Endodermal cell (in vitro differentiated cells): ENCODE measurements around the gene SCUBE3. TPM values are rescaled to one million over a fixed set of nuclear protein-coding genes. Genes with fewer than 3 reads are reported as not detected.

Experiments used
- DNase-seq: peaks from one replicate; pipeline ENCODE4 v3.0.0-alpha.2; 2017
- H3K27ac ChIP-seq: 2 replicates; pipeline ENCODE4 v1.5.1; 2013; ENCODE audit warnings: mild to moderate bottlenecking, low read depth, low read length, moderate library complexity
- H3K27me3 ChIP-seq: 2 replicates; pipeline ENCODE4 v1.6.1; 2013; ENCODE audit warnings: mild to moderate bottlenecking, low read length, moderate library complexity; ENCODE audit not compliant: insufficient read depth, control insufficient read depth, poor library complexity, severe bottlenecking
- H3K36me3 ChIP-seq: 2 replicates; pipeline ENCODE4 v1.7.0; 2013; ENCODE audit warnings: mild to moderate bottlenecking, low read length, moderate library complexity; ENCODE audit not compliant: control insufficient read depth, insufficient read depth
- H3K4me1 ChIP-seq: one replicate; pipeline ENCODE4 v1.7.0; 2013; ENCODE audit warnings: low read length; ENCODE audit not compliant: control insufficient read depth, insufficient read depth
- H3K4me3 ChIP-seq: 2 replicates; pipeline ENCODE4 v1.5.1; 2013; ENCODE audit warnings: mild to moderate bottlenecking, low read length, moderate library complexity
- H3K9ac ChIP-seq: 2 replicates; pipeline ENCODE4 v1.6.1; 2013; ENCODE audit warnings: mild to moderate bottlenecking, low read length, moderate library complexity; ENCODE audit not compliant: poor library complexity, severe bottlenecking; ENCODE audit errors: extremely low read depth
- H3K9me3 ChIP-seq: 2 replicates; pipeline ENCODE4 v1.6.1; 2013; ENCODE audit warnings: mild to moderate bottlenecking, low read length, moderate library complexity; ENCODE audit not compliant: control insufficient read depth
- H3K27ac Mint-ChIP-seq: 2 replicates; pipeline ENCODE4 v1.8.0; 2020; ENCODE audit warnings: mixed read lengths
- H3K27me3 Mint-ChIP-seq: 2 replicates; pipeline ENCODE4 v1.8.0; 2021; ENCODE audit warnings: mild to moderate bottlenecking, mixed read lengths; ENCODE audit not compliant: insufficient read depth
- H3K36me3 Mint-ChIP-seq: 2 replicates; pipeline ENCODE4 v1.8.0; 2020; ENCODE audit warnings: low read depth, mixed read lengths
- H3K4me1 Mint-ChIP-seq: 2 replicates; pipeline ENCODE4 v1.8.0; 2020; ENCODE audit warnings: mixed read lengths
- H3K4me3 Mint-ChIP-seq: 2 replicates; pipeline ENCODE4 v1.8.0; 2020; ENCODE audit warnings: mild to moderate bottlenecking, moderate library complexity, mixed read lengths
- H3K9me3 Mint-ChIP-seq: 2 replicates; pipeline ENCODE4 v1.8.0; 2020; ENCODE audit warnings: mild to moderate bottlenecking, mixed read lengths
- CTCF ChIP-seq: fragments of 200-600 bp; sonication (generic); conservative IDR thresholded peaks from 2 replicates; pipeline ENCODE4 v1.5.0; 2021; ENCODE audit warnings: antibody characterized with exemption, mild to moderate bottlenecking
- WGBS, 2 experiments: methylation state at CpG; one replicate each; pipeline versions ENCODE4 v1.1.5 to v1.1.7; 2013; ENCODE audit warnings: missing lambda C conversion rate in 2 of 2, mixed read lengths in 1 of 2; ENCODE audit not compliant: insufficient coverage in 1 of 2, insufficient read length in 1 of 2; 5-methylcytosine and 5-hydroxymethylcytosine counted together
- total RNA-seq, 2 donors: library from RNA; stranded (reverse); fragmentation: NEBNext Ultra II Directional in 1 of 2; extraction: Animal tissue kit (Norgen Biotek cat#: 25700) in 1 of 2; gene quantifications; 2 replicates in 1 of 2; 3 replicates in 1 of 2; pipeline ENCODE4 v1.2.1, GENCODE V29; 2021

The SCUBE3 gene
- total RNA-seq, 2 donors from 2014 or later: 0.27 to 0.86 TPM

GRCh38 chr6:35209622-35210247 lies 4.0 kb upstream of the SCUBE3 start:
- Histone ChIP-seq H3K9ac (no peak overlapping the region), H3K36me3 (no peaks in the 10 kb centered on the region), H3K9me3 (no peaks in the 10 kb centered on the region), H3K4me3 (no peak overlapping the region), H3K4me1 (peaks cover 3% of the 10 kb centered on the region), H3K27ac (no peak overlapping the region), H3K27me3 (peaks cover 87% of the 10 kb centered on the region)
- Mint-ChIP-seq H3K27me3 (peaks cover 96% of the 10 kb centered on the region), H3K9me3 (no peaks in the 10 kb centered on the region), H3K36me3 (no peaks in the 10 kb centered on the region), H3K27ac (no peak overlapping the region), H3K4me1 (peaks cover 6% of the 10 kb centered on the region), H3K4me3 (no peak overlapping the region)
- TF ChIP-seq CTCF: no peak
- DNase-seq: no peak
- WGBS, 2 experiments: 78 to 89% methylated on average over 2 of the region's 2 CpGs

GRCh38 chr6:35213298-35213791 lies 411 bp upstream of the SCUBE3 start:
- Histone ChIP-seq H3K4me1 (peaks cover 20% of the 10 kb centered on the region), H3K4me3 (peak overlapping the region; percentile 79), H3K36me3 (no peaks in the 10 kb centered on the region), H3K9me3 (no peaks in the 10 kb centered on the region), H3K9ac (peak overlapping the region; percentile 32), H3K27me3 (peaks cover 80% of the 10 kb centered on the region), H3K27ac (peak overlapping the region; percentile 76)
- DNase-seq: peak; percentile 89
- TF ChIP-seq CTCF: no peak
- Mint-ChIP-seq H3K27ac (no peak overlapping the region), H3K27me3 (peaks cover 92% of the 10 kb centered on the region), H3K9me3 (no peaks in the 10 kb centered on the region), H3K4me1 (peaks cover 37% of the 10 kb centered on the region), H3K36me3 (no peaks in the 10 kb centered on the region), H3K4me3 (peak overlapping the region; percentile 57)
- 0 to 5% methylated on average over 15 to 51 of the region's 51 CpGs for WGBS, 2 experiments

- peak; percentile 54 for DNase-seq
- 2 to 21% methylated on average over 6 to 16 of the region's 18 CpGs for WGBS, 2 experiments
- Histone ChIP-seq H3K36me3 (no peaks in the 10 kb centered on the region), H3K4me1 (peaks cover 20% of the 10 kb centered on the region), H3K9me3 (no peaks in the 10 kb centered on the region), H3K27me3 (peaks cover 63% of the 10 kb centered on the region), H3K27ac (no peak overlapping the region), H3K4me3 (peak overlapping the region; percentile 79), H3K9ac (no peak overlapping the region)
- Mint-ChIP-seq H3K36me3 (no peaks in the 10 kb centered on the region), H3K9me3 (no peaks in the 10 kb centered on the region), H3K4me1 (peaks cover 37% of the 10 kb centered on the region), H3K4me3 (peak overlapping the region; percentile 57), H3K27ac (no peak overlapping the region), H3K27me3 (peaks cover 89% of the 10 kb centered on the region)
- TF ChIP-seq CTCF: no peak
Observed at GRCh38 chr6:35214869-35215664, 1.3 kb downstream of the SCUBE3 start.
